GM12878 (cell line): ENCODE measurements around the gene HHAT. TPM values are rescaled to one million over a fixed set of nuclear protein-coding genes. Genes with fewer than 3 reads are reported as not detected.

Source experiments
- ATAC-seq: fragments of 200-7000 bp; cut with Tn5 transposase; 3 replicates; pipeline ENCODE4 v1.9.1; 2020; ENCODE audit warnings: mild to moderate bottlenecking, moderate library complexity
- BruUV-seq: library from RNA; stranded (reverse); fragments of 400-500 nt; replicated peaks from 2 replicates; lab custom pipeline; 2021; lab: Mats Ljungman, UMichigan
- CTCF ChIA-PET: fragments of 300-600 bp; sonication (Branson Sonifier 250); formaldehyde crosslinking; extraction: SDS; loops from one replicate; lab custom pipeline; 2021; ENCODE audit warnings: inconsistent platforms; lab: Yijun Ruan, JAX
- POLR2A ChIA-PET: fragments of 350-600 bp; formaldehyde crosslinking; extraction: SDS; loops from one replicate; lab custom pipeline; 2021; ENCODE audit warnings: inconsistent platforms; lab: Charles Lee
- RAD21 ChIA-PET: fragments of 300-600 bp; sonication (Branson Sonifier 250); formaldehyde crosslinking; loops from one replicate; lab custom pipeline; 2023; ENCODE audit warnings: antibody characterized with exemption; ENCODE audit not compliant: unreplicated experiment; lab: Charles Lee
- SMC1A ChIA-PET: fragments of 300-600 bp; sonication (Branson Sonifier 250); formaldehyde crosslinking; loops from one replicate; lab custom pipeline; 2023; ENCODE audit not compliant: unreplicated experiment, uncharacterized antibody; lab: Charles Lee
- DNase-seq: peaks from one replicate; pipeline ENCODE4 v3.0.0-alpha.2; 2011; ENCODE audit warnings: low read depth, low spot score
- FAIRE-seq: peaks from 3 replicates; lab custom pipeline; 2011; peaks lifted over from hg19 to GRCh38; lab: Jason Lieb, UNC
- H2AFZ ChIP-seq: 2 replicates; pipeline ENCODE4 v1.6.0; 2011; ENCODE audit warnings: low read depth, low read length, control low read depth; ENCODE audit not compliant: control insufficient read depth
- H3K27ac ChIP-seq: 2 replicates; pipeline ENCODE4 v1.5.1; 2011; ENCODE audit warnings: control low read depth; ENCODE audit not compliant: control insufficient read depth, insufficient read depth
- H3K27me3 ChIP-seq, 2 experiments: replicated peaks in 1 of 2; 2 replicates each; pipeline versions ENCODE4 v1.6.0 to v1.6.1; 2011; ENCODE audit warnings: low read length in 1 of 2; ENCODE audit not compliant: control insufficient read depth in 2 of 2, insufficient read depth in 2 of 2
- H3K36me3 ChIP-seq, 2 experiments: 2 replicates each; pipeline ENCODE4 v1.5.1; 2011; ENCODE audit warnings: low read length in 1 of 2; ENCODE audit not compliant: control insufficient read depth in 2 of 2, insufficient read depth in 2 of 2
- H3K4me1 ChIP-seq: 2 replicates; pipeline ENCODE4 v1.6.1; 2011; ENCODE audit warnings: mild to moderate bottlenecking, low read length, moderate library complexity, mixed read lengths; ENCODE audit not compliant: control insufficient read depth, insufficient read depth
- H3K4me2 ChIP-seq: 2 replicates; pipeline ENCODE4 v1.6.0; 2011; ENCODE audit warnings: control low read depth; ENCODE audit not compliant: control insufficient read depth, insufficient read depth
- H3K4me3 ChIP-seq: fragments of 200-600 bp; sonication (generic); 2 replicates; pipeline ENCODE4 v1.5.1; 2016
- H3K79me2 ChIP-seq: 2 replicates; pipeline ENCODE4 v1.6.0; 2011; ENCODE audit warnings: low read length; ENCODE audit not compliant: control insufficient read depth, insufficient read depth
- H3K9ac ChIP-seq: 2 replicates; pipeline ENCODE4 v1.8.0; 2011; ENCODE audit warnings: low read length, control low read depth, mixed read lengths; ENCODE audit not compliant: control insufficient read depth, insufficient read depth
- H3K9me3 ChIP-seq: replicated peaks from 3 replicates; pipeline ENCODE4 v1.5.1; 2011; ENCODE audit warnings: mild to moderate bottlenecking, low read length; ENCODE audit not compliant: control insufficient read depth, insufficient read depth
- H4K20me1 ChIP-seq: 2 replicates; pipeline ENCODE4 v1.6.0; 2011; ENCODE audit not compliant: control insufficient read depth, insufficient read depth
- CEBPB ChIP-seq, 2 experiments: fragments of 150-350 bp in 1 of 2; IDR thresholded peaks; 2 replicates each; pipeline ENCODE4 v1.6.1; 2012 to 2014; ENCODE audit warnings: low read depth in 2 of 2, low read length in 2 of 2, borderline replicate concordance in 1 of 2, inconsistent platforms in 1 of 2
- CEBPZ ChIP-seq: fragments of 150-350 bp; IDR thresholded peaks from 2 replicates; pipeline ENCODE4 v1.6.1; 2016; ENCODE audit warnings: low read depth, low read length
- MYB ChIP-seq: fragments of 150-350 bp; IDR thresholded peaks from 2 replicates; pipeline ENCODE4 v1.6.1; 2014; ENCODE audit warnings: mild to moderate bottlenecking, low read depth, low read length, borderline replicate concordance
- NFYB ChIP-seq: IDR thresholded peaks from 2 replicates; pipeline ENCODE4 v1.6.1; 2011; ENCODE audit warnings: low read depth, mild to moderate bottlenecking, low read length, improper control_type of control experiment, moderate library complexity; ENCODE audit not compliant: insufficient read depth
- PBX3 ChIP-seq: IDR thresholded peaks from 2 replicates; pipeline ENCODE4 v1.6.1; 2011; ENCODE audit warnings: mild to moderate bottlenecking, low read depth, low read length, moderate library complexity; ENCODE audit not compliant: insufficient replicate concordance
- POLR2AphosphoS2 ChIP-seq: IDR thresholded peaks from 2 replicates; pipeline ENCODE4 v1.6.1; 2011; ENCODE audit warnings: low read depth, mild to moderate bottlenecking, low read length, improper control_type of control experiment, moderate library complexity
- SIX5 ChIP-seq: IDR thresholded peaks from 2 replicates; pipeline ENCODE4 v1.6.1; 2011; ENCODE audit warnings: mild to moderate bottlenecking, low read depth, low read length, moderate library complexity; ENCODE audit not compliant: severe bottlenecking
- SPI1 ChIP-seq: IDR thresholded peaks from 2 replicates; pipeline ENCODE4 v1.6.1; 2011; ENCODE audit warnings: low read depth, mild to moderate bottlenecking, low read length, moderate library complexity, borderline replicate concordance; ENCODE audit not compliant: insufficient read depth
- SREBF2 ChIP-seq: IDR thresholded peaks from 2 replicates; pipeline ENCODE4 v1.6.1; 2012; ENCODE audit warnings: mild to moderate bottlenecking, low read length
- SRF ChIP-seq, 2 experiments: IDR thresholded peaks; 2 replicates each; pipeline ENCODE4 v1.6.1; 2011; ENCODE audit warnings: low read depth in 2 of 2, low read length in 2 of 2, mild to moderate bottlenecking in 1 of 2, moderate library complexity in 1 of 2
- TBL1XR1 ChIP-seq: IDR thresholded peaks from 2 replicates; pipeline ENCODE4 v1.6.1; 2012; ENCODE audit warnings: low read depth, low read length, improper control_type of control experiment
- whole genome bisulfite sequencing: methylation state at CpG from one replicate; pipeline ENCODE4 v1.1.6; 2016; ENCODE audit warnings: low lambda C conversion rate; ENCODE audit not compliant: insufficient replicate concordance, insufficient coverage; ENCODE audit errors: missing lambda C conversion rate; 5-methylcytosine and 5-hydroxymethylcytosine counted together
- in situ Hi-C: fragments of 300-500 bp; cut with MboI; formaldehyde crosslinking; loops from 9 replicates; pipeline ENCODE4 v1.14.3; 2018; ENCODE audit warnings: mixed read lengths
- intact Hi-C: fragments of 100-400 bp; cut with micrococcal nuclease; formaldehyde crosslinking; loops from one replicate; pipeline ENCODE4 v1.14.2; 2022; ENCODE audit not compliant: unreplicated experiment
- polyA plus RNA-seq, 11 experiments: library from polyadenylated mRNA; depleted of rRNA in 4 of 11; unstranded in 6 of 11; stranded (reverse) in 5 of 11; fragments of >200 nt; fragmentation: Nextera tagmentation in 4 of 11; fragmentation: Illumina TruSeq in 1 of 11; extraction: Ambion mirVana in 4 of 11; extraction: Trizol in 1 of 11; gene quantifications; 1 replicate in 1 of 11; 2 replicates in 10 of 11; pipeline versions ENCODE4 v1.2.1 to v1.2.3, GENCODE V29; 2011 to 2016; ENCODE audit warnings: inconsistent platforms in 2 of 11, missing spikeins in 2 of 11, low read depth in 1 of 11
- total RNA-seq, 4 experiments: library from RNA; depleted of rRNA in 3 of 4; stranded (reverse); fragments of >200 nt in 3 of 4; fragmentation: Illumina TruSeq in 1 of 4; extraction: Trizol in 1 of 4; gene quantifications; 2 replicates each; pipeline versions ENCODE4 v1.2.1 to v1.2.3, GENCODE V29; 2013 to 2021
- TF ChIP-seq, protein P1 (sequence below): IDR thresholded peaks from 2 replicates; pipeline ENCODE4 v1.6.1; 2012; ENCODE audit warnings: low read length, inconsistent platforms
- TF ChIP-seq, protein P2 (sequence below): fragments of 450-650 bp; conservative IDR thresholded peaks from 2 replicates; pipeline ENCODE4 v1.6.1; 2017; ENCODE audit warnings: mild to moderate bottlenecking, moderate library complexity

HHAT gene
- total and polyA plus RNA-seq, 10 of the 15 experiments (the other 5 are each of a cell fraction or from before 2014, with no cell fraction given): 1.2 to 37.6 (median 2.6) TPM

- TF ChIP-seq SRF (IDR thresholded peaks at IDR 0.05; ENCODE audit: low read depth in 2 of 2, low read length in 2 of 2) (no peak), NFYB (no peak), SPI1 (no peak), PBX3 (no peak), SIX5 (no peak), MYB (no peak), SREBF2 (no peak)
- TF ChIP-seq, protein P1, sequence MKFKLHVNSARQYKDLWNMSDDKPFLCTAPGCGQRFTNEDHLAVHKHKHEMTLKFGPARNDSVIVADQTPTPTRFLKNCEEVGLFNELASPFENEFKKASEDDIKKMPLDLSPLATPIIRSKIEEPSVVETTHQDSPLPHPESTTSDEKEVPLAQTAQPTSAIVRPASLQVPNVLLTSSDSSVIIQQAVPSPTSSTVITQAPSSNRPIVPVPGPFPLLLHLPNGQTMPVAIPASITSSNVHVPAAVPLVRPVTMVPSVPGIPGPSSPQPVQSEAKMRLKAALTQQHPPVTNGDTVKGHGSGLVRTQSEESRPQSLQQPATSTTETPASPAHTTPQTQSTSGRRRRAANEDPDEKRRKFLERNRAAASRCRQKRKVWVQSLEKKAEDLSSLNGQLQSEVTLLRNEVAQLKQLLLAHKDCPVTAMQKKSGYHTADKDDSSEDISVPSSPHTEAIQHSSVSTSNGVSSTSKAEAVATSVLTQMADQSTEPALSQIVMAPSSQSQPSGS: no peak
These were observed 108.4 kb downstream of the HHAT start (continued) for GRCh38 chr1:210437111-210437510.

DNA sequence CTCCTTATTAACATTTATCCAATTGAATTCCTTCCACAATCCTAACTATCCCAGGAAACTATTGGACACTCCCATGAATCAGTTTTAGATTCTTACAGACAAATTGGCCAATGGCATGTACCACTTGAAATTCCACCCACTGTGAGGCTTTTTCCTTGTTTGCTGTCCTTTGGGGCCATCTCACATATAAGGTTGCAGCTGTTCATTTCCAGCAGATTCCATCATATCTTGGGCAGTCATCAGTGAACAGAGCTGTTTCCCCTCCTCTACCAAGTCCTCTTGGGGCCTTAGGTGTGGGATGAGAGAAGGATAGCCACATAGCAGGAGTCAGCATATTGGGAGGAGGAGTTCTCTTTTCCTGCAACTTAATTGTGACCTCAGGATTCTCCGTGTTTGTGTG, 109.1 kb downstream of the HHAT start:
- in situ Hi-C loops: no loop called here
- no peak overlapping the region for H2AFZ ChIP-seq
- intact Hi-C loops: no loop called here
- no peak overlapping the region for H3K4me3 ChIP-seq
- no peaks in the 10 kb centered on the region for H4K20me1 ChIP-seq
- H3K4me2 ChIP-seq: no peak overlapping the region
- ATAC-seq: no peak
- WGBS: 47% methylated on average over 1 of the region's 1 CpG
- H3K27ac ChIP-seq: no peak overlapping the region
- H3K9me3 ChIP-seq: no peaks in the 10 kb centered on the region
- ChIA-PET CTCF (interaction anchor here (1.9 kb wide), 1 partner anchor 15 kb away, joined by 5 read pairs; no protein-coding TSS in a partner anchor), RAD21 (no interaction called here), SMC1A (no interaction called here), POLR2A (no interaction called here)
- H3K4me1 ChIP-seq: no peaks in the 10 kb centered on the region
- H3K9ac ChIP-seq: no peak overlapping the region
- no peaks in the 10 kb centered on the region for H3K79me2 ChIP-seq
- no peak for FAIRE-seq
- DNase-seq: no peak
- H3K27me3 ChIP-seq: no peaks in the 10 kb centered on the region
- no peaks in the 10 kb centered on the region for H3K36me3 ChIP-seq
- no TSS peak for BruUV-seq
- TF ChIP-seq, protein P2, sequence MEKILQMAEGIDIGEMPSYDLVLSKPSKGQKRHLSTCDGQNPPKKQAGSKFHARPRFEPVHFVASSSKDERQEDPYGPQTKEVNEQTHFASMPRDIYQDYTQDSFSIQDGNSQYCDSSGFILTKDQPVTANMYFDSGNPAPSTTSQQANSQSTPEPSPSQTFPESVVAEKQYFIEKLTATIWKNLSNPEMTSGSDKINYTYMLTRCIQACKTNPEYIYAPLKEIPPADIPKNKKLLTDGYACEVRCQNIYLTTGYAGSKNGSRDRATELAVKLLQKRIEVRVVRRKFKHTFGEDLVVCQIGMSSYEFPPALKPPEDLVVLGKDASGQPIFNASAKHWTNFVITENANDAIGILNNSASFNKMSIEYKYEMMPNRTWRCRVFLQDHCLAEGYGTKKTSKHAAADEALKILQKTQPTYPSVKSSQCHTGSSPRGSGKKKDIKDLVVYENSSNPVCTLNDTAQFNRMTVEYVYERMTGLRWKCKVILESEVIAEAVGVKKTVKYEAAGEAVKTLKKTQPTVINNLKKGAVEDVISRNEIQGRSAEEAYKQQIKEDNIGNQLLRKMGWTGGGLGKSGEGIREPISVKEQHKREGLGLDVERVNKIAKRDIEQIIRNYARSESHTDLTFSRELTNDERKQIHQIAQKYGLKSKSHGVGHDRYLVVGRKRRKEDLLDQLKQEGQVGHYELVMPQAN: no peak
- TF ChIP-seq POLR2AphosphoS2: no peak
- no peak for TF ChIP-seq CEBPZ
- no peak for TF ChIP-seq TBL1XR1
- no peak for TF ChIP-seq CEBPB (IDR thresholded peaks at IDR 0.05; ENCODE audit: borderline replicate concordance in 1 of 2, low read depth in 2 of 2, low read length in 2 of 2)
